ENCODE data around the gene DBF4B. TPM values are rescaled to one million over a fixed set of nuclear protein-coding genes. Genes with fewer than 3 reads are reported as not detected.
"Not testable (repeated sequence)": the region's sequence is repeated elsewhere in the genome, so short reads cannot be mapped to it uniquely, and the experiment has no call there.

The DBF4B gene
- total RNA-seq, 1 donor from 2014 or later: 16.4 TPM

DNA sequence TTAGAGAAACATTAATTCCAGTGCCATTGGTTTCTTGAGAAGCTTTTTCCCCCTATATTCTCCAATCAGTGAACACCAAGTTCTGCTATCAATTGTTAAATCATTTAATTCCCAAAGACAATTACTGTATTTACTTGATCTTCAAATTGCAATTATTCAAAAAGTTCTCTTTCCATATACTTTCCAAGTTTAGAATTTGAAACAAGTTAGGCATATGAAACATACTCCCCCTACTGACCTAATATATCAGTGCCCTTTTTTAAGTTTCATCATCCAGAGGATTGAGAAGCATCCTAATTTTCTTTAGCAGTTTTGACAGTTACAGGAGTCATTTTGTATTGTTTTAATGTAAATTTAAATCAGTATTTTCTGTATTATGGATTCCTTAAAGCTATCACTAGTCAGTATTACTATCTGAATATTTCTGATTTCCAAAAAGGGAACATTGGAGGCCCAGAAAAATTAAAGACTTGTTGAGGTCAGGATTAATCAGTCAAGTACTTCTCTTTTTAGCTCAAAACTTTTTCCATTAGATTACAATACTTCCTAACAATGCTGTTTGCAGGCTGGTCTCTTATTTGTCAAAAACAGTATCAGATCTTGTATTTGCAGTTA is 35.9 kb upstream of the DBF4B start:
- Mint-ChIP-seq H3K4me3 (ENCODE audit: unreplicated experiment) (no peak overlapping the region), H3K27me3 (ENCODE audit: unreplicated experiment) (no peaks in the 10 kb centered on the region), H3K27ac (ENCODE audit: unreplicated experiment) (no peak overlapping the region), H3K9me3 (ENCODE audit: unreplicated experiment) (no peaks in the 10 kb centered on the region), H3K4me1 (ENCODE audit: unreplicated experiment) (no peaks in the 10 kb centered on the region), H3K36me3 (ENCODE audit: low read depth, unreplicated experiment) (no peaks in the 10 kb centered on the region)
- no peak for DNase-seq (ENCODE audit: low spot score)
- TF ChIP-seq, protein P1, sequence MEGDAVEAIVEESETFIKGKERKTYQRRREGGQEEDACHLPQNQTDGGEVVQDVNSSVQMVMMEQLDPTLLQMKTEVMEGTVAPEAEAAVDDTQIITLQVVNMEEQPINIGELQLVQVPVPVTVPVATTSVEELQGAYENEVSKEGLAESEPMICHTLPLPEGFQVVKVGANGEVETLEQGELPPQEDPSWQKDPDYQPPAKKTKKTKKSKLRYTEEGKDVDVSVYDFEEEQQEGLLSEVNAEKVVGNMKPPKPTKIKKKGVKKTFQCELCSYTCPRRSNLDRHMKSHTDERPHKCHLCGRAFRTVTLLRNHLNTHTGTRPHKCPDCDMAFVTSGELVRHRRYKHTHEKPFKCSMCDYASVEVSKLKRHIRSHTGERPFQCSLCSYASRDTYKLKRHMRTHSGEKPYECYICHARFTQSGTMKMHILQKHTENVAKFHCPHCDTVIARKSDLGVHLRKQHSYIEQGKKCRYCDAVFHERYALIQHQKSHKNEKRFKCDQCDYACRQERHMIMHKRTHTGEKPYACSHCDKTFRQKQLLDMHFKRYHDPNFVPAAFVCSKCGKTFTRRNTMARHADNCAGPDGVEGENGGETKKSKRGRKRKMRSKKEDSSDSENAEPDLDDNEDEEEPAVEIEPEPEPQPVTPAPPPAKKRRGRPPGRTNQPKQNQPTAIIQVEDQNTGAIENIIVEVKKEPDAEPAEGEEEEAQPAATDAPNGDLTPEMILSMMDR (IDR thresholded peaks at IDR 0.05; ENCODE audit: unreplicated experiment): peak; percentile 80

- Mint-ChIP-seq H3K27ac (ENCODE audit: unreplicated experiment) (no peak overlapping the region), H3K36me3 (ENCODE audit: low read depth, unreplicated experiment) (peaks cover 3% of the 10 kb centered on the region), H3K4me1 (ENCODE audit: unreplicated experiment) (no peaks in the 10 kb centered on the region), H3K4me3 (ENCODE audit: unreplicated experiment) (no peak overlapping the region), H3K27me3 (ENCODE audit: unreplicated experiment) (no peaks in the 10 kb centered on the region), H3K9me3 (ENCODE audit: unreplicated experiment) (no peaks in the 10 kb centered on the region)
- TF ChIP-seq, protein P1 (IDR thresholded peaks at IDR 0.05; ENCODE audit: unreplicated experiment): no peak
- DNase-seq (ENCODE audit: low spot score): no peak
Observed at GRCh38 chr17:44673893-44674292, 34.6 kb upstream of the DBF4B start.

- Mint-ChIP-seq H3K4me3 (ENCODE audit: unreplicated experiment) (no peak overlapping the region), H3K4me1 (ENCODE audit: unreplicated experiment) (no peaks in the 10 kb centered on the region), H3K27ac (ENCODE audit: unreplicated experiment) (no peak overlapping the region), H3K36me3 (ENCODE audit: low read depth, unreplicated experiment) (peaks cover 3% of the 10 kb centered on the region), H3K27me3 (ENCODE audit: unreplicated experiment) (no peaks in the 10 kb centered on the region), H3K9me3 (ENCODE audit: unreplicated experiment) (no peaks in the 10 kb centered on the region)
- TF ChIP-seq, protein P1 (IDR thresholded peaks at IDR 0.05; ENCODE audit: unreplicated experiment): no peak
- DNase-seq (ENCODE audit: low spot score): no peak
Observed at GRCh38 chr17:44677136-44677535, 31.3 kb upstream of the DBF4B start.

DNA sequence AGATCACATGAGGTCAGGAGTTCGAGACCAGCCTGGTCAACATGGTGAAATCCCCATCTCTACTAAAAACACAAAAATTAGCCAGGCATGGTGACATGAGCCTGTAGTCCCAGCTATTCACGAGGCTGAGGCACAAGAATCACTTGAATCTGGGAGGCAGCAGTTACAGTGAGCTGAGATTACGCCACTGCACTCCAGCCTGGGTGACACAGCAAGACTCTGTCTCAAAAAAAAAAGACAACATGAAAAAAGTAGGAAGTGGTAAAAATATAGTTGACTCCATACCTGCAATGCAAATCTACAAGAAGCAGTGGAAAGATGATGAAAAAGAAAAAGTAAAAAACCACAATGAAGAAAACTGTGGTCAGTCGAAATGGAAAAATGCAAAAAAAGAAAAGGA is 25.2 kb upstream of the DBF4B start:
- not testable (repeated sequence) for H3K4me3 Mint-ChIP-seq (ENCODE audit: unreplicated experiment)

GRCh38 chr17:44687756-44688155 is 20.7 kb upstream of the DBF4B start:
- peaks cover 13% of the 10 kb centered on the region for H3K36me3 Mint-ChIP-seq (ENCODE audit: low read depth, unreplicated experiment)
- no peak for DNase-seq (ENCODE audit: low spot score)
- H3K27me3 Mint-ChIP-seq (ENCODE audit: unreplicated experiment): peaks cover 3% of the 10 kb centered on the region
- TF ChIP-seq, protein P1 (IDR thresholded peaks at IDR 0.05; ENCODE audit: unreplicated experiment): no peak
- H3K27ac Mint-ChIP-seq (ENCODE audit: unreplicated experiment): no peak overlapping the region
- peaks cover 14% of the 10 kb centered on the region for H3K4me1 Mint-ChIP-seq (ENCODE audit: unreplicated experiment)
- no peaks in the 10 kb centered on the region for H3K9me3 Mint-ChIP-seq (ENCODE audit: unreplicated experiment)
- peak overlapping the region; percentile 34 for H3K4me3 Mint-ChIP-seq (ENCODE audit: unreplicated experiment)

More for the DNA sequence above, 25.2 kb upstream of the DBF4B start:
- not testable (repeated sequence) for H3K9me3 Mint-ChIP-seq (ENCODE audit: unreplicated experiment); DNase-seq (ENCODE audit: low spot score); H3K27ac Mint-ChIP-seq (ENCODE audit: unreplicated experiment); H3K4me1 Mint-ChIP-seq (ENCODE audit: unreplicated experiment); H3K27me3 Mint-ChIP-seq (ENCODE audit: unreplicated experiment)
- H3K36me3 Mint-ChIP-seq (ENCODE audit: low read depth, unreplicated experiment): peaks cover 13% of the 10 kb centered on the region

Measured in endothelial cell (in vitro differentiated cells).